B cell (primary cell): ENCODE measurements around the gene NUP214. TPM values are rescaled to one million over a fixed set of nuclear protein-coding genes. Genes with fewer than 3 reads are reported as not detected.

Source experiments
- ATAC-seq: fragments of 200-7000 bp; cut with Tn5 transposase; one replicate; pipeline ENCODE4 v1.10.0; 2021; ENCODE audit warnings: low read depth, mild to moderate bottlenecking, moderate number of reproducible peaks, moderate library complexity
- CTCF ChIA-PET: fragments of 350-600 bp; sonication (Branson Sonifier 250); formaldehyde crosslinking; loops from one replicate; lab custom pipeline; 2021; ENCODE audit warnings: antibody characterized with exemption, inconsistent platforms; lab: Charles Lee
- POLR2A ChIA-PET: fragments of 350-600 bp; sonication (Branson Sonifier 250); formaldehyde crosslinking; loops from one replicate; lab custom pipeline; 2021; ENCODE audit warnings: antibody characterized with exemption; lab: Charles Lee
- DNase-seq: peaks from one replicate; pipeline ENCODE4 v3.0.0; 2013
- H2AFZ ChIP-seq: 2 replicates; pipeline ENCODE4 v1.6.1; 2012; ENCODE audit warnings: mild to moderate bottlenecking, low read depth, low read length; ENCODE audit not compliant: insufficient read depth, poor library complexity, severe bottlenecking
- H3K27ac ChIP-seq, 2 donors: 1 replicate in 1 of 2; 2 replicates in 1 of 2; pipeline ENCODE4 v1.5.1; 2012 to 2013; ENCODE audit warnings: low read length in 2 of 2, mild to moderate bottlenecking in 2 of 2, moderate library complexity in 1 of 2
- H3K27me3 ChIP-seq, 4 experiments: fragments of 200-600 bp in 1 of 4; sonication (generic) in 1 of 4; replicated peaks in 1 of 4; 1 replicate in 2 of 4; 2 replicates in 2 of 4; pipeline versions ENCODE4 v1.6.1 to v1.7.0; 2013 to 2016; ENCODE audit warnings: low read length in 3 of 4, mild to moderate bottlenecking in 2 of 4, mixed read lengths in 1 of 4, moderate library complexity in 1 of 4; ENCODE audit not compliant: insufficient read depth in 4 of 4, control insufficient read depth in 3 of 4; ENCODE audit errors: control extremely low read depth in 1 of 4
- H3K36me3 ChIP-seq, 2 experiments: replicated peaks in 1 of 2; 1 replicate in 1 of 2; 2 replicates in 1 of 2; pipeline versions ENCODE4 v1.6.1 to v1.7.1; 2013; ENCODE audit warnings: low read length in 1 of 2; ENCODE audit not compliant: insufficient read depth in 2 of 2, control insufficient read depth in 1 of 2; ENCODE audit errors: control extremely low read depth in 1 of 2, extremely low read depth in 1 of 2
- H3K4me1 ChIP-seq, 2 donors: fragments of 200-600 bp in 1 of 2; sonication (generic) in 1 of 2; 1 replicate in 1 of 2; 2 replicates in 1 of 2; pipeline versions ENCODE4 v1.5.1 to v1.6.1; 2013 to 2017; ENCODE audit warnings: low read length in 2 of 2; ENCODE audit not compliant: control insufficient read depth in 2 of 2, insufficient read depth in 2 of 2
- H3K4me2 ChIP-seq: replicated peaks from 2 replicates; pipeline ENCODE3; 2012; ENCODE audit warnings: mild to moderate bottlenecking, low read depth, low read length; ENCODE audit not compliant: poor library complexity, severe bottlenecking
- H3K4me3 ChIP-seq, 5 experiments: fragments of 200-600 bp in 1 of 5; sonication (generic) in 1 of 5; 1 replicate in 3 of 5; 2 replicates in 2 of 5; pipeline versions ENCODE4 v1.5.1 to v1.7.0; 2011 to 2016; ENCODE audit warnings: low read length in 4 of 5, mild to moderate bottlenecking in 4 of 5, low read depth in 2 of 5, control low read depth in 1 of 5, moderate library complexity in 1 of 5; ENCODE audit not compliant: insufficient read depth in 1 of 5; ENCODE audit errors: control extremely low read depth in 1 of 5, extremely low read depth in 1 of 5
- H3K79me2 ChIP-seq: fragments of 200-600 bp; sonication (generic); one replicate; pipeline ENCODE4 v1.6.0; 2016; ENCODE audit warnings: low read length; ENCODE audit not compliant: control insufficient read depth, insufficient read depth
- H3K9ac ChIP-seq: fragments of 200-600 bp; sonication (generic); 2 replicates; pipeline ENCODE4 v1.6.1; 2017; ENCODE audit warnings: mild to moderate bottlenecking, low read length, moderate library complexity
- H3K9me3 ChIP-seq, 3 donors: one replicate each; pipeline versions ENCODE4 v1.6.1 to v1.7.1; 2013; ENCODE audit warnings: low read length in 2 of 3; ENCODE audit not compliant: control insufficient read depth in 2 of 3, insufficient read depth in 1 of 3; ENCODE audit errors: control extremely low read depth in 1 of 3
- H4K20me1 ChIP-seq: 2 replicates; pipeline ENCODE4 v1.6.0; 2012; ENCODE audit warnings: mild to moderate bottlenecking, low read length; ENCODE audit not compliant: insufficient read depth, control insufficient read depth, poor library complexity, severe bottlenecking
- H3K27ac Mint-ChIP-seq: one replicate; pipeline ENCODE4 v1.8.0; 2021; ENCODE audit warnings: mixed read lengths
- H3K27me3 Mint-ChIP-seq: one replicate; pipeline ENCODE4 v1.8.0; 2021; ENCODE audit warnings: mixed read lengths
- H3K4me1 Mint-ChIP-seq: one replicate; pipeline ENCODE4 v1.8.0; 2021; ENCODE audit warnings: mixed read lengths
- H3K4me3 Mint-ChIP-seq: one replicate; pipeline ENCODE4 v1.8.0; 2021; ENCODE audit warnings: mixed read lengths
- H3K9me3 Mint-ChIP-seq: one replicate; pipeline ENCODE4 v1.8.0; 2022; ENCODE audit warnings: mixed read lengths; ENCODE audit not compliant: insufficient read depth
- CTCF ChIP-seq: fragments of 200-600 bp; IDR thresholded peaks from one replicate; pipeline ENCODE4 v1.8.0; 2022; ENCODE audit warnings: antibody characterized with exemption, mild to moderate bottlenecking
- EZH2 ChIP-seq: IDR thresholded peaks from 2 replicates; pipeline ENCODE4 v1.6.1; 2012; ENCODE audit warnings: borderline replicate concordance, low read depth, mild to moderate bottlenecking, moderate library complexity, low read length; ENCODE audit not compliant: insufficient read depth, poor library complexity, severe bottlenecking
- WGBS: methylation state at CpG from one replicate; pipeline ENCODE4 v1.1.5; 2013; ENCODE audit warnings: missing lambda C conversion rate; ENCODE audit not compliant: insufficient coverage; 5-methylcytosine and 5-hydroxymethylcytosine counted together
- intact Hi-C: fragments of 100-400 bp; cut with micrococcal nuclease; formaldehyde crosslinking; loops from one replicate; pipeline ENCODE4 v1.10.0; 2022
- polyA plus RNA-seq: library from polyadenylated mRNA; depleted of rRNA; stranded (reverse); fragments of >200 nt; gene quantifications from 2 replicates; pipeline ENCODE4 v1.2.3, GENCODE V29; 2012
- total RNA-seq, 2 donors: library from RNA; stranded (reverse); fragments of 120-200 nt in 1 of 2; gene quantifications; 1 replicate in 1 of 2; 2 replicates in 1 of 2; pipeline versions ENCODE4 v1.2.3 to v1.2.4, GENCODE V29; 2013 to 2022

The NUP214 gene
- total and polyA plus RNA-seq, 2 donors (not counting 1 experiment from before 2014, with no cell fraction given), result 19.0 to 94.6 TPM

- no peak overlapping the region for H3K4me3 Mint-ChIP-seq
- Histone ChIP-seq H3K79me2 (peaks cover 16% of the 10 kb centered on the region), H3K9me3 (no peaks in the 10 kb centered on the region), H3K27me3 (peaks cover 0 to 10% (median 1%) of the 10 kb centered on the region in 4 experiments), H3K4me2 (no peak overlapping the region), H3K9ac (no peak overlapping the region), H4K20me1 (no peaks in the 10 kb centered on the region), H3K36me3 (no peaks in the 10 kb centered on the region), H3K4me1 (peaks cover 14 to 17% of the 10 kb centered on the region in 2 donors), H3K4me3 (no peak overlapping the region), H2AFZ (no peak overlapping the region), H3K27ac (no peak overlapping the region)
- DNase-seq (no peak), ATAC-seq (no peak)
- intact Hi-C loops, result no loop called here
- H3K27me3 Mint-ChIP-seq, result peaks cover 5% of the 10 kb centered on the region
- WGBS, result 93% methylated on average over 2 of the region's 2 CpGs
- POLR2A ChIA-PET, result no interaction called here
- CTCF ChIA-PET, result no interaction called here
- TF ChIP-seq EZH2 (no peak), CTCF (no peak)
- H3K9me3 Mint-ChIP-seq, result no peaks in the 10 kb centered on the region
- no peak overlapping the region for H3K27ac Mint-ChIP-seq
- H3K4me1 Mint-ChIP-seq, result peaks cover 21% of the 10 kb centered on the region
Observed at GRCh38 chr9:131122158-131122557, 3.2 kb upstream of the NUP214 start.

DNA sequence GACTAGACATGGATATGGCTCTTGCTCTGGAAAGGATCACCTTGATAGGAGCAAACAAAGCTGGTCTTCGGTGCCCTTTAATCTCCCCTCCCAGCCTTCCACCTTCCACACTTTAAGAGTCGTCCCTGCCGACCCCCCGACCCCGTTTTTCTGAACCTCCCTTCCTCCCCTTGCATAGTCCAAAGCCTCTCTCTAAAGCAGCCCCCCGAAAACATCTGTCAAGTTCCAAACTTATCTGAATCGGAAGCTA lies 423 bp upstream of the NUP214 start:
- Histone ChIP-seq H3K4me3 (peak overlapping the region; percentile 76 to 89 (median 82)), H3K79me2 (peaks cover 23% of the 10 kb centered on the region), H2AFZ (peak overlapping the region; percentile 97), H3K27me3 (no peaks in the 10 kb centered on the region), H3K36me3 (peaks cover 3 to 24% of the 10 kb centered on the region in 2 experiments), H3K9me3 (no peaks in the 10 kb centered on the region), H4K20me1 (no peaks in the 10 kb centered on the region), H3K4me2 (peak overlapping the region; percentile 97), H3K4me1 (peaks cover 14 to 17% of the 10 kb centered on the region in 2 donors), H3K27ac (peak overlapping the region; percentile 73 to 88), H3K9ac (peak overlapping the region; percentile 83)
- H3K27me3 Mint-ChIP-seq, result peaks cover 3% of the 10 kb centered on the region
- intact Hi-C loops, result loop anchor here (1.0 to 5.0 kb wide), 3 partner anchors 153 to 1288 kb away; partner anchors contain the start of genes C9orf78 and USP20
- POLR2A ChIA-PET, result interaction anchor here (1.3 to 1.5 kb wide), 2 partner anchors 1290 to 1545 kb away, joined by 3 to 5 read pairs; partner anchors contain the start of gene DDX31
- ATAC-seq (no peak), DNase-seq (no peak)
- peak overlapping the region; percentile 99 for H3K4me3 Mint-ChIP-seq
- CTCF ChIA-PET, result interaction anchor here (0.6 to 1.1 kb wide), 3 partner anchors 78 to 632 kb away, joined by 3 to 4 read pairs (median 3); no protein-coding TSS in a partner anchor
- H3K4me1 Mint-ChIP-seq, result peaks cover 27% of the 10 kb centered on the region
- H3K27ac Mint-ChIP-seq, result peak overlapping the region; percentile 100
- no peak for TF ChIP-seq CTCF
- no peak for TF ChIP-seq EZH2
- WGBS, result 0% methylated on average over 4 of the region's 7 CpGs
- no peaks in the 10 kb centered on the region for H3K9me3 Mint-ChIP-seq
